Heart right ventricle (tissue), 16 donors: ENCODE results near the gene CDC14B. TPM values are rescaled to one million over a fixed set of nuclear protein-coding genes. Genes with fewer than 3 reads are reported as not detected.
A peak's percentile ranks its signal among the peaks of the same experiment; 100 is the strongest.

ENCODE experiments used
- ATAC-seq, 8 donors: fragments of 200-7000 bp; cut with Tn5 transposase; one replicate each; pipeline ENCODE4 v1.9.1; 2020; ENCODE audit warnings: mild to moderate bottlenecking in 8 of 8, moderate library complexity in 8 of 8, moderate number of reproducible peaks in 1 of 8
- DNase-seq, 2 donors: peaks; one replicate each; pipeline ENCODE4 v3.0.0-alpha.2; 2020
- H3K27ac ChIP-seq, 10 donors: fragments of 200-600 bp; sonication (generic) in 2 of 10; one replicate each; pipeline versions ENCODE4 v1.5.0 to v1.8.0; 2020 to 2022; ENCODE audit warnings: mild to moderate bottlenecking in 3 of 10
- H3K27me3 ChIP-seq, 7 donors: fragments of 200-600 bp; one replicate each; pipeline ENCODE4 v1.8.0; 2021 to 2022; ENCODE audit warnings: mild to moderate bottlenecking in 2 of 7
- H3K36me3 ChIP-seq, 9 donors: fragments of 200-600 bp; sonication (generic) in 1 of 9; one replicate each; pipeline versions ENCODE4 v1.5.0 to v1.8.0; 2020 to 2022; ENCODE audit warnings: mild to moderate bottlenecking in 2 of 9
- H3K4me1 ChIP-seq, 9 donors: fragments of 200-600 bp; sonication (generic) in 1 of 9; one replicate each; pipeline versions ENCODE4 v1.5.0 to v1.8.0; 2020 to 2022; ENCODE audit warnings: mild to moderate bottlenecking in 4 of 9
- H3K4me3 ChIP-seq, 10 donors: fragments of 200-600 bp; sonication (generic) in 2 of 10; one replicate each; pipeline versions ENCODE4 v1.5.0 to v1.8.0; 2020 to 2022; ENCODE audit warnings: mild to moderate bottlenecking in 7 of 10, moderate library complexity in 2 of 10
- H3K9me3 ChIP-seq, 11 donors: fragments of 200-600 bp in 10 of 11; sonication (generic) in 2 of 11; one replicate each; pipeline versions ENCODE4 v1.5.0 to v1.8.0; 2013 to 2022; ENCODE audit warnings: mild to moderate bottlenecking in 2 of 11, control low read depth in 1 of 11, moderate library complexity in 1 of 11
- WGBS, 2 donors: extraction: QIAGEN DNeasy Blood & Tissue Kit; methylation state at CpG; one replicate each; pipeline ENCODE4 v1.1.7; 2013; ENCODE audit warnings: inconsistent platforms in 1 of 2; 5-methylcytosine and 5-hydroxymethylcytosine counted together
- intact Hi-C, 10 donors: fragments of 100-400 bp; cut with DNase I; formaldehyde crosslinking; loops; one replicate each; pipeline versions ENCODE4 v1.11.1 to v1.14.2; 2022
- polyA plus RNA-seq, 2 donors: library from polyadenylated mRNA; stranded (reverse); fragments of 200-250 nt; gene quantifications; one replicate each; pipeline ENCODE4 v1.2.3, GENCODE V29; 2013
- total RNA-seq, 10 donors: library from RNA; stranded (reverse); fragmentation: NEBNext Ultra II Directional in 3 of 10; extraction: Animal tissue kit (Norgen Biotek cat#: 25700) in 3 of 10; gene quantifications; one replicate each; pipeline versions ENCODE4 v1.2.1 to v1.2.4, GENCODE V29; 2021 to 2023
- TF ChIP-seq, protein P1 (sequence below), 9 donors: fragments of 200-600 bp; sonication (generic) in 2 of 9; IDR thresholded peaks; one replicate each; pipeline versions ENCODE4 v1.5.0 to v1.8.0; 2021 to 2022; ENCODE audit warnings: antibody characterized with exemption in 9 of 9, mild to moderate bottlenecking in 5 of 9, moderate library complexity in 1 of 9
- donor health status: Arrhythmogenic right ventricular cardiomyopathy.
- donor health status: ischemic (EF 13 %, LVEDD 7.1; RV severe dilation, severe dysfunction).
- donor health status: healthy with polysubstance abuse.
- donor health status: DM: no; HTN: yes; CAD: no.
- donor health status: DM: no; HTN: no; CAD: no.
- donor health status: ischemic (EF 25% LVEDD 6.9; RV normal size, moderate dysfunction).
- donor health status: ischemic (EF 25% LVEDD 5.7; RV mildly dilated, moderate dysfunction).
- donor health status: healthy.
- donor health status: DM: yes; HTN: yes; CAD: no.
- donor health status: Ischemic cardiomyopathy.
- donor health status: ischemic (EF 35%, LVEDD 5.7; RV mildly dilated, moderate dysfunction).
- donor health status: nonischemic (EF 11% LVEDD 7.7; RV severe dilation, severe dysfunction).
- donor health status: DM: yes; HTN: yes; CAD: no.
- donor health status: PGD.
- donor health status: ischemic (EF 29% LVEDD 5.4; RV normal size, mild dysfunction).
- donor health status: nonischemic (EF 23%, LVEDD 6.1; RV moderate dilation, normal function).

Gene CDC14B
- total and polyA plus RNA-seq, 12 donors, result 5.1 to 30.8 (median 23.9) TPM

DNA sequence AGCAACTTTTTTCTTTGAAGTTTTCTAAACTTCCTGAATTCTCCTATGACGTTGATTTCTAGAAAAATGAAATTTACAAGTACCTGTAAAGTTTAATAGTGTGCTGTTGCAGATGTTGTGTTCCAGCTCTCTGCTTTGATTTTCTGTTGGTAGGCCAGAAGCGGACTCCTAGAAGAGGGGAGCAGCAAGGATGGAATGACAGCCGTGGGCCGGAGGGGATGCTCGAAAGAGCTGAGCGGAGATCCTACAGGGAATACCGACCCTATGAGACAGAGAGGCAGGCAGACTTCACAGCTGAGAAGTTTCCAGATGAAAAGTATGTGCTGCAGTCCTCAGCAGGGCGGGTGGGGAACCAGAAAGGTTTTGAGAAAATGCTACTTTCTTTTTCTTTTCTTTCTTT lies 161.4 kb downstream of the CDC14B start:
- no peak overlapping the region for H3K27ac ChIP-seq
- peaks cover 0 to 15% (median 0%) of the 10 kb centered on the region in 9 donors for H3K4me1 ChIP-seq
- 91 to 93% methylated on average over 8 of the region's 8 CpGs for WGBS, 2 donors
- no peaks in the 10 kb centered on the region for H3K27me3 ChIP-seq
- TF ChIP-seq, protein P1, sequence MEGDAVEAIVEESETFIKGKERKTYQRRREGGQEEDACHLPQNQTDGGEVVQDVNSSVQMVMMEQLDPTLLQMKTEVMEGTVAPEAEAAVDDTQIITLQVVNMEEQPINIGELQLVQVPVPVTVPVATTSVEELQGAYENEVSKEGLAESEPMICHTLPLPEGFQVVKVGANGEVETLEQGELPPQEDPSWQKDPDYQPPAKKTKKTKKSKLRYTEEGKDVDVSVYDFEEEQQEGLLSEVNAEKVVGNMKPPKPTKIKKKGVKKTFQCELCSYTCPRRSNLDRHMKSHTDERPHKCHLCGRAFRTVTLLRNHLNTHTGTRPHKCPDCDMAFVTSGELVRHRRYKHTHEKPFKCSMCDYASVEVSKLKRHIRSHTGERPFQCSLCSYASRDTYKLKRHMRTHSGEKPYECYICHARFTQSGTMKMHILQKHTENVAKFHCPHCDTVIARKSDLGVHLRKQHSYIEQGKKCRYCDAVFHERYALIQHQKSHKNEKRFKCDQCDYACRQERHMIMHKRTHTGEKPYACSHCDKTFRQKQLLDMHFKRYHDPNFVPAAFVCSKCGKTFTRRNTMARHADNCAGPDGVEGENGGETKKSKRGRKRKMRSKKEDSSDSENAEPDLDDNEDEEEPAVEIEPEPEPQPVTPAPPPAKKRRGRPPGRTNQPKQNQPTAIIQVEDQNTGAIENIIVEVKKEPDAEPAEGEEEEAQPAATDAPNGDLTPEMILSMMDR (IDR thresholded peaks at IDR 0.05), result no peak
- intact Hi-C loops, result loop anchor here in 5 of 10 donors (10.0 kb wide), 4 partner anchors 107 to 197 kb away; partner anchors contain the start of gene PRXL2C (in 3 of the 5)
- peaks cover 0 to 51% (median 6%) of the 10 kb centered on the region in 9 donors for H3K36me3 ChIP-seq
- no peak overlapping the region for H3K4me3 ChIP-seq
- no peak for ATAC-seq
- H3K9me3 ChIP-seq, result no peaks in the 10 kb centered on the region
- no peak for DNase-seq

GRCh38 chr9:96457266-96457665 lies 162.4 kb downstream of the CDC14B start:
- intact Hi-C loops, result loop anchor here in 5 of 10 donors (10.0 kb wide), 4 partner anchors 108 to 198 kb away; partner anchors contain the start of gene PRXL2C (in 3 of the 5)
- TF ChIP-seq, protein P1 (IDR thresholded peaks at IDR 0.05), result no peak
- Histone ChIP-seq H3K4me1 (peaks cover 0 to 19% (median 0%) of the 10 kb centered on the region in 9 donors), H3K27me3 (no peaks in the 10 kb centered on the region), H3K4me3 (no peak overlapping the region), H3K36me3 (peaks cover 0 to 42% (median 6%) of the 10 kb centered on the region in 9 donors), H3K27ac (no peak overlapping the region), H3K9me3 (no peaks in the 10 kb centered on the region)
- 90 to 98% methylated on average over 4 of the region's 4 CpGs for WGBS, 2 donors
- ATAC-seq (no peak), DNase-seq (no peak)

- Histone ChIP-seq H3K36me3 (peaks cover 0 to 6% (median 0%) of the 10 kb centered on the region in 9 donors), H3K4me1 (peaks cover 0 to 38% (median 11%) of the 10 kb centered on the region in 9 donors), H3K9me3 (no peaks in the 10 kb centered on the region), H3K27me3 (peaks cover 0 to 25% (median 0%) of the 10 kb centered on the region in 7 donors), H3K27ac (no peak overlapping the region), H3K4me3 (no peak overlapping the region)
- ATAC-seq, result no peak
- intact Hi-C loops, result loop anchor here in 9 of 10 donors (5.0 to 10.0 kb wide), 11 partner anchors 36 to 214 kb away; partner anchors contain the start of genes PRXL2C (in 3 of the 9), CDC14B (in 1 of the 9), SLC35D2 (in 1 of the 9) and ZNF367 (in 1 of the 9)
- 42 to 47% methylated on average over 2 of the region's 2 CpGs for WGBS, 2 donors
- TF ChIP-seq, protein P1 (IDR thresholded peaks at IDR 0.05), result peak; percentile 13 to 69 (median 49)
- DNase-seq, result peak in 1 of 2 donors; percentile 18
Measured at GRCh38 chr9:96453625-96454024, 166.0 kb downstream of the CDC14B start.

DNA sequence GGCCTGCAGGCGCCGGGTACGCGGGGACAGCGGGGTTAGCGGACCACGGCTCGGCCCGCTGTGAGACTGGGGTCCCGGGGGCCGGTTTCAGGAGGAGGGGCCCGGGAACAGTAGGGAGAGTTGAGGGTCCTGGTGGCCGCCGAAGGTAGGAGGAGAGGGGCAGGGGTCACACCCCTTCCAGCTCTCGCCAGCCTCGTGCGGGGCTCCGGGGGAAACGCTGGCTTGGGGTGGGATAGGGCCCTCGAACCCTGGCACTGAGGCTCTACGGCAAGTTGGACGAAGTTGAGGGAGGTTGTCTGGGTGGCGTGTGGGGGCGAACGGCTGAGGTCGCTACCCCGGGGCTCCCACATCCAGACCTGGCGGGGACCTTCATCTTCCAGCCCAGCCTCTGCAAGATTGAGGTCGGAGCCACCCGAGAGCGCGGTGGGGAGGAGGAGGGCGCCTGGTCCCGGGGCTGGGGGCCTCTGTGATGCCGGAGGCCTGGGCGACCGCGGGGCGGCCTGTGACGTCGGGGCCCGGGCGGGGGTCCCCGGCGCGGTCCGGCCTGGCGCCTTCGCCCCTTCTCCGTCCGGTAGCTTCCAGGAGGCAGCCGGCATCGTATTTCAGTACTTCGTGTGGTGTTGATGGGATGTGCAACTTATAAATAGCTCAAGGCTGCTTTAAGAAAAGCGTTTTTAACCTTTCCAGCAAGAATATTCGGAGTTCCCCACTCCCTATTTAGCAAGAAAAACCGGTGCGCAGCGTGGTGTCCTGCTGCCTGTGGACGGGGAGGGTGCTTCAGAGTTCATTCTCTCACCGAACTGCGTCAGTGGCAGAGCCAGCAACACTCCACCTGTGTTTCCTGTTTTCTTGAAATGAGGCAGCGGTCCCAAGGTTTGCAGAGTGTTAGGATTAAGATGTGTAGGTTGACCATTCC lies 168.8 kb downstream of the CDC14B start:
- ATAC-seq (peak in 1 of 8 donors; percentile 10), DNase-seq (peak; percentile 17 to 32)
- no peaks in the 10 kb centered on the region for H3K9me3 ChIP-seq
- intact Hi-C loops, result loop anchor here in 9 of 10 donors (1.0 to 10.0 kb wide), 13 partner anchors 32 to 216 kb away; partner anchors contain the start of genes PRXL2C (in 3 of the 9), ZNF367 (in 3 of the 9), CDC14B (in 1 of the 9) and SLC35D2 (in 1 of the 9)
- WGBS, 2 donors, result 1% methylated on average over 63 of the region's 63 CpGs
- peaks cover 0 to 30% (median 0%) of the 10 kb centered on the region in 7 donors for H3K27me3 ChIP-seq
- H3K36me3 ChIP-seq, result no peaks in the 10 kb centered on the region
- H3K4me1 ChIP-seq, result peaks cover 0 to 33% (median 11%) of the 10 kb centered on the region in 9 donors
- H3K27ac ChIP-seq, result peak overlapping the region; percentile 53 to 94 (median 84)
- peak overlapping the region; percentile 68 to 97 (median 84) for H3K4me3 ChIP-seq
- TF ChIP-seq, protein P1 (IDR thresholded peaks at IDR 0.05), result no peak
